ENCODE results near the gene NAT8.
"Not testable (repeated sequence)": the region's sequence is repeated elsewhere in the genome, so short reads cannot be mapped to it uniquely, and the experiment has no call there.

Gene NAT8

GRCh38 chr2:73640946-73641766 is 1.1 kb downstream of the NAT8 start:
- TF ChIP-seq CTCF (conservative IDR thresholded peaks at IDR 0.05; ENCODE audit: low read depth, low read length), result no peak
- Histone ChIP-seq H3K27ac (no peak overlapping the region), H4K20me1 (ENCODE audit: insufficient read depth) (no peaks in the 10 kb centered on the region), H3K79me2 (ENCODE audit: insufficient read depth, low read depth) (no peaks in the 10 kb centered on the region), H2AFZ (ENCODE audit: low read depth) (no peak overlapping the region), H3K36me3 (ENCODE audit: insufficient read depth) (no peaks in the 10 kb centered on the region), H3K4me3 (IDR thresholded peaks at IDR 0.05; ENCODE audit: insufficient read depth, low read depth, low read length) (no peak overlapping the region), H3K4me2 (no peak overlapping the region), H3K27me3 (ENCODE audit: insufficient read depth, low read depth) (no peaks in the 10 kb centered on the region), H3K9ac (no peak overlapping the region), H3K4me1 (ENCODE audit: low read depth, poor library complexity, severe bottlenecking) (no peaks in the 10 kb centered on the region)

GRCh38 chr2:73640511-73640911 is 1.7 kb downstream of the NAT8 start:
- Histone ChIP-seq H3K4me1 (ENCODE audit: low read depth, poor library complexity, severe bottlenecking) (no peaks in the 10 kb centered on the region), H3K36me3 (ENCODE audit: insufficient read depth) (no peaks in the 10 kb centered on the region), H3K27ac (no peak overlapping the region), H4K20me1 (ENCODE audit: insufficient read depth) (no peaks in the 10 kb centered on the region), H2AFZ (ENCODE audit: low read depth) (no peak overlapping the region), H3K79me2 (ENCODE audit: insufficient read depth, low read depth) (no peaks in the 10 kb centered on the region), H3K4me2 (no peak overlapping the region), H3K4me3 (IDR thresholded peaks at IDR 0.05; ENCODE audit: insufficient read depth, low read depth, low read length) (no peak overlapping the region), H3K9ac (no peak overlapping the region), H3K27me3 (ENCODE audit: insufficient read depth, low read depth) (no peaks in the 10 kb centered on the region)
- TF ChIP-seq CTCF (conservative IDR thresholded peaks at IDR 0.05; ENCODE audit: low read depth, low read length), result no peak

GRCh38 chr2:73638429-73638828 is 3.8 kb downstream of the NAT8 start:
- H4K20me1 ChIP-seq (ENCODE audit: insufficient read depth), result no peaks in the 10 kb centered on the region
- no peak overlapping the region for H3K27ac ChIP-seq
- no peak overlapping the region for H3K9ac ChIP-seq
- H3K4me1 ChIP-seq (ENCODE audit: low read depth, poor library complexity, severe bottlenecking), result no peaks in the 10 kb centered on the region
- TF ChIP-seq CTCF (conservative IDR thresholded peaks at IDR 0.05; ENCODE audit: low read depth, low read length), result no peak
- no peak overlapping the region for H2AFZ ChIP-seq (ENCODE audit: low read depth)
- no peak overlapping the region for H3K4me2 ChIP-seq
- no peaks in the 10 kb centered on the region for H3K27me3 ChIP-seq (ENCODE audit: insufficient read depth, low read depth)
- no peaks in the 10 kb centered on the region for H3K79me2 ChIP-seq (ENCODE audit: insufficient read depth, low read depth)
- H3K4me3 ChIP-seq (IDR thresholded peaks at IDR 0.05; ENCODE audit: insufficient read depth, low read depth, low read length), result no peak overlapping the region
- no peaks in the 10 kb centered on the region for H3K36me3 ChIP-seq (ENCODE audit: insufficient read depth)

GRCh38 chr2:73636977-73637376 is 5.2 kb downstream of the NAT8 start:
- not testable (repeated sequence) for H3K36me3 ChIP-seq (ENCODE audit: insufficient read depth); H3K27ac ChIP-seq; H2AFZ ChIP-seq (ENCODE audit: low read depth); H3K4me1 ChIP-seq (ENCODE audit: low read depth, poor library complexity, severe bottlenecking); H3K4me2 ChIP-seq; H3K79me2 ChIP-seq (ENCODE audit: insufficient read depth, low read depth); H4K20me1 ChIP-seq (ENCODE audit: insufficient read depth); H3K4me3 ChIP-seq (IDR thresholded peaks at IDR 0.05; ENCODE audit: insufficient read depth, low read depth, low read length); H3K9ac ChIP-seq; H3K27me3 ChIP-seq (ENCODE audit: insufficient read depth, low read depth)

GRCh38 chr2:73630662-73631266 is 11.5 kb downstream of the NAT8 start:
- not testable (repeated sequence) for H3K4me3 ChIP-seq (IDR thresholded peaks at IDR 0.05; ENCODE audit: insufficient read depth, low read depth, low read length); H3K27me3 ChIP-seq (ENCODE audit: insufficient read depth, low read depth); H3K79me2 ChIP-seq (ENCODE audit: insufficient read depth, low read depth); H3K4me2 ChIP-seq; H2AFZ ChIP-seq (ENCODE audit: low read depth); H4K20me1 ChIP-seq (ENCODE audit: insufficient read depth); H3K36me3 ChIP-seq (ENCODE audit: insufficient read depth); H3K9ac ChIP-seq; H3K27ac ChIP-seq; H3K4me1 ChIP-seq (ENCODE audit: low read depth, poor library complexity, severe bottlenecking)
- TF ChIP-seq CTCF (conservative IDR thresholded peaks at IDR 0.05; ENCODE audit: low read depth, low read length), result peak; percentile 85

- not testable (repeated sequence) for H3K79me2 ChIP-seq (ENCODE audit: insufficient read depth, low read depth); H3K4me2 ChIP-seq; H3K9ac ChIP-seq; H3K4me1 ChIP-seq (ENCODE audit: low read depth, poor library complexity, severe bottlenecking); H3K27me3 ChIP-seq (ENCODE audit: insufficient read depth, low read depth); H3K4me3 ChIP-seq (IDR thresholded peaks at IDR 0.05; ENCODE audit: insufficient read depth, low read depth, low read length); H3K27ac ChIP-seq; H3K36me3 ChIP-seq (ENCODE audit: insufficient read depth); H2AFZ ChIP-seq (ENCODE audit: low read depth); H4K20me1 ChIP-seq (ENCODE audit: insufficient read depth)
Measured at GRCh38 chr2:73628493-73628892, 13.7 kb downstream of the NAT8 start.

- not testable (repeated sequence) for H3K9ac ChIP-seq; H4K20me1 ChIP-seq (ENCODE audit: insufficient read depth); H3K27me3 ChIP-seq (ENCODE audit: insufficient read depth, low read depth); H3K36me3 ChIP-seq (ENCODE audit: insufficient read depth); H2AFZ ChIP-seq (ENCODE audit: low read depth); H3K79me2 ChIP-seq (ENCODE audit: insufficient read depth, low read depth); H3K27ac ChIP-seq; H3K4me2 ChIP-seq; H3K4me3 ChIP-seq (IDR thresholded peaks at IDR 0.05; ENCODE audit: insufficient read depth, low read depth, low read length); H3K4me1 ChIP-seq (ENCODE audit: low read depth, poor library complexity, severe bottlenecking)
Measured at GRCh38 chr2:73626237-73626636, 16.0 kb downstream of the NAT8 start.
